GM12878 (cell line): Measurements from ENCODE around the gene MGST3. TPM values are rescaled to one million over a fixed set of nuclear protein-coding genes. Genes with fewer than 3 reads are reported as not detected.

ENCODE experiments used
- ATAC-seq: fragments of 200-7000 bp; cut with Tn5 transposase; 3 replicates; pipeline ENCODE4 v1.9.1; 2020; ENCODE audit warnings: mild to moderate bottlenecking, moderate library complexity
- BruUV-seq: library from RNA; stranded (reverse); fragments of 400-500 nt; replicated peaks from 2 replicates; lab custom pipeline; 2021; lab: Mats Ljungman, UMichigan
- CTCF ChIA-PET: fragments of 300-600 bp; sonication (Branson Sonifier 250); formaldehyde crosslinking; extraction: SDS; loops from one replicate; lab custom pipeline; 2021; ENCODE audit warnings: inconsistent platforms; lab: Yijun Ruan, JAX
- POLR2A ChIA-PET: fragments of 350-600 bp; formaldehyde crosslinking; extraction: SDS; loops from one replicate; lab custom pipeline; 2021; ENCODE audit warnings: inconsistent platforms; lab: Charles Lee
- RAD21 ChIA-PET: fragments of 300-600 bp; sonication (Branson Sonifier 250); formaldehyde crosslinking; loops from one replicate; lab custom pipeline; 2023; ENCODE audit warnings: antibody characterized with exemption; ENCODE audit not compliant: unreplicated experiment; lab: Charles Lee
- SMC1A ChIA-PET: fragments of 300-600 bp; sonication (Branson Sonifier 250); formaldehyde crosslinking; loops from one replicate; lab custom pipeline; 2023; ENCODE audit not compliant: unreplicated experiment, uncharacterized antibody; lab: Charles Lee
- DNase-seq: peaks from one replicate; pipeline ENCODE4 v3.0.0-alpha.2; 2011; ENCODE audit warnings: low read depth, low spot score
- FAIRE-seq: peaks from 3 replicates; lab custom pipeline; 2011; peaks lifted over from hg19 to GRCh38; lab: Jason Lieb, UNC
- H2AFZ ChIP-seq: 2 replicates; pipeline ENCODE4 v1.6.0; 2011; ENCODE audit warnings: low read depth, low read length, control low read depth; ENCODE audit not compliant: control insufficient read depth
- H3K27ac ChIP-seq: 2 replicates; pipeline ENCODE4 v1.5.1; 2011; ENCODE audit warnings: control low read depth; ENCODE audit not compliant: control insufficient read depth, insufficient read depth
- H3K27me3 ChIP-seq, 2 experiments: replicated peaks in 1 of 2; 2 replicates each; pipeline versions ENCODE4 v1.6.0 to v1.6.1; 2011; ENCODE audit warnings: low read length in 1 of 2; ENCODE audit not compliant: control insufficient read depth in 2 of 2, insufficient read depth in 2 of 2
- H3K36me3 ChIP-seq, 2 experiments: 2 replicates each; pipeline ENCODE4 v1.5.1; 2011; ENCODE audit warnings: low read length in 1 of 2; ENCODE audit not compliant: control insufficient read depth in 2 of 2, insufficient read depth in 2 of 2
- H3K4me1 ChIP-seq: 2 replicates; pipeline ENCODE4 v1.6.1; 2011; ENCODE audit warnings: mild to moderate bottlenecking, low read length, moderate library complexity, mixed read lengths; ENCODE audit not compliant: control insufficient read depth, insufficient read depth
- H3K4me2 ChIP-seq: 2 replicates; pipeline ENCODE4 v1.6.0; 2011; ENCODE audit warnings: control low read depth; ENCODE audit not compliant: control insufficient read depth, insufficient read depth
- H3K4me3 ChIP-seq: fragments of 200-600 bp; sonication (generic); 2 replicates; pipeline ENCODE4 v1.5.1; 2016
- H3K79me2 ChIP-seq: 2 replicates; pipeline ENCODE4 v1.6.0; 2011; ENCODE audit warnings: low read length; ENCODE audit not compliant: control insufficient read depth, insufficient read depth
- H3K9ac ChIP-seq: 2 replicates; pipeline ENCODE4 v1.8.0; 2011; ENCODE audit warnings: low read length, control low read depth, mixed read lengths; ENCODE audit not compliant: control insufficient read depth, insufficient read depth
- H3K9me3 ChIP-seq: replicated peaks from 3 replicates; pipeline ENCODE4 v1.5.1; 2011; ENCODE audit warnings: mild to moderate bottlenecking, low read length; ENCODE audit not compliant: control insufficient read depth, insufficient read depth
- H4K20me1 ChIP-seq: 2 replicates; pipeline ENCODE4 v1.6.0; 2011; ENCODE audit not compliant: control insufficient read depth, insufficient read depth
- BMI1 ChIP-seq: fragments of 450-650 bp; IDR thresholded peaks from 2 replicates; pipeline ENCODE4 v1.6.1; 2016; ENCODE audit warnings: mild to moderate bottlenecking, moderate library complexity, borderline replicate concordance
- CBX5 ChIP-seq: sonication (generic); IDR thresholded peaks from 2 replicates; pipeline ENCODE4 v1.6.1; 2016; ENCODE audit warnings: low read depth, moderate library complexity, mild to moderate bottlenecking, inconsistent platforms
- CTCF ChIP-seq, 3 experiments: IDR thresholded peaks in 2 of 3; conservative IDR thresholded peaks in 1 of 3; 2 replicates each; pipeline ENCODE4 v1.5.1; 2011; ENCODE audit warnings: low read depth in 3 of 3, low read length in 3 of 3, mild to moderate bottlenecking in 3 of 3, control low read depth in 2 of 3, moderate library complexity in 2 of 3, inconsistent platforms in 1 of 3, mixed read lengths in 1 of 3; ENCODE audit not compliant: control insufficient read depth in 2 of 3, insufficient read depth in 1 of 3; ENCODE audit errors: extremely low read depth in 1 of 3
- E2F4 ChIP-seq: IDR thresholded peaks from 2 replicates; pipeline ENCODE4 v1.6.1; 2012; ENCODE audit warnings: low read depth, low read length, improper control_type of control experiment
- EZH2 ChIP-seq: IDR thresholded peaks from 2 replicates; pipeline ENCODE4 v1.6.1; 2012; ENCODE audit warnings: low read depth, mild to moderate bottlenecking, control low read depth, inconsistent platforms, low read length, borderline replicate concordance; ENCODE audit not compliant: control insufficient read depth
- HDAC2 ChIP-seq: fragments of 200-600 bp; sonication (generic); IDR thresholded peaks from 2 replicates; pipeline ENCODE4 v1.6.1; 2017
- MAX ChIP-seq: IDR thresholded peaks from 2 replicates; pipeline ENCODE4 v1.6.1; 2012; ENCODE audit warnings: low read depth, low read length, improper control_type of control experiment
- NKRF ChIP-seq: fragments of 450-650 bp; conservative IDR thresholded peaks from 2 replicates; pipeline ENCODE4 v1.6.1; 2017; ENCODE audit warnings: mild to moderate bottlenecking, moderate library complexity
- PAX5 ChIP-seq: IDR thresholded peaks from 2 replicates; pipeline ENCODE4 v1.6.1; 2011; ENCODE audit warnings: low read depth, low read length, borderline replicate concordance
- SMAD5 ChIP-seq: IDR thresholded peaks from 2 replicates; pipeline ENCODE4 v1.6.1; 2016; ENCODE audit warnings: antibody characterized with exemption, low read depth
- SP1 ChIP-seq: IDR thresholded peaks from one replicate; pipeline ENCODE4 v1.6.1; 2011; ENCODE audit warnings: low read depth, low read length
- TCF3 ChIP-seq: IDR thresholded peaks from 2 replicates; pipeline ENCODE4 v1.6.1; 2012; ENCODE audit warnings: low read depth, mild to moderate bottlenecking, low read length, borderline replicate concordance; ENCODE audit not compliant: insufficient read depth
- WGBS: methylation state at CpG from one replicate; pipeline ENCODE4 v1.1.6; 2016; ENCODE audit warnings: low lambda C conversion rate; ENCODE audit not compliant: insufficient replicate concordance, insufficient coverage; ENCODE audit errors: missing lambda C conversion rate; 5-methylcytosine and 5-hydroxymethylcytosine counted together
- in situ Hi-C: fragments of 300-500 bp; cut with MboI; formaldehyde crosslinking; loops from 9 replicates; pipeline ENCODE4 v1.14.3; 2018; ENCODE audit warnings: mixed read lengths
- intact Hi-C: fragments of 100-400 bp; cut with micrococcal nuclease; formaldehyde crosslinking; loops from one replicate; pipeline ENCODE4 v1.14.2; 2022; ENCODE audit not compliant: unreplicated experiment
- polyA plus RNA-seq, 11 experiments: library from polyadenylated mRNA; depleted of rRNA in 4 of 11; unstranded in 6 of 11; stranded (reverse) in 5 of 11; fragments of >200 nt; fragmentation: Nextera tagmentation in 4 of 11; fragmentation: Illumina TruSeq in 1 of 11; extraction: Ambion mirVana in 4 of 11; extraction: Trizol in 1 of 11; gene quantifications; 1 replicate in 1 of 11; 2 replicates in 10 of 11; pipeline versions ENCODE4 v1.2.1 to v1.2.3, GENCODE V29; 2011 to 2016; ENCODE audit warnings: inconsistent platforms in 2 of 11, missing spikeins in 2 of 11, low read depth in 1 of 11
- total RNA-seq, 4 experiments: library from RNA; depleted of rRNA in 3 of 4; stranded (reverse); fragments of >200 nt in 3 of 4; fragmentation: Illumina TruSeq in 1 of 4; extraction: Trizol in 1 of 4; gene quantifications; 2 replicates each; pipeline versions ENCODE4 v1.2.1 to v1.2.3, GENCODE V29; 2013 to 2021

Gene MGST3
- total and polyA plus RNA-seq, 10 of the 15 experiments (the other 5 are each of a cell fraction or from before 2014, with no cell fraction given), result 37.3 to 145 (median 68.8) TPM

- TF ChIP-seq NKRF, result no peak
- TF ChIP-seq E2F4, result no peak
- no peak for TF ChIP-seq CBX5
- no peak for TF ChIP-seq CTCF (IDR thresholded peaks at IDR 0.05 in 2 of 3, conservative IDR thresholded peaks at IDR 0.05 in 1 of 3; ENCODE audit: control insufficient read depth in 2 of 3, extremely low read depth in 1 of 3, insufficient read depth in 1 of 3, low read depth in 3 of 3, low read length in 3 of 3)
Observed at GRCh38 chr1:165648919-165649572, 18.0 kb downstream of the MGST3 start (continued).

- no peak for FAIRE-seq
Observed at GRCh38 chr1:165650981-165651625, 20.1 kb downstream of the MGST3 start.

More at GRCh38 chr1:165650981-165651625, 20.1 kb downstream of the MGST3 start:
- Histone ChIP-seq H3K4me2 (no peak overlapping the region), H2AFZ (no peak overlapping the region), H4K20me1 (no peaks in the 10 kb centered on the region), H3K79me2 (no peaks in the 10 kb centered on the region), H3K27ac (no peak overlapping the region), H3K36me3 (0 out of 4 replicates have a peak, but pooled peaks cover 0 to 4% of the 10 kb centered on the region in 2 experiments), H3K27me3 (no peaks in the 10 kb centered on the region), H3K4me3 (no peak overlapping the region), H3K9me3 (no peaks in the 10 kb centered on the region), H3K4me1 (no peaks in the 10 kb centered on the region), H3K9ac (no peak overlapping the region)
- TF ChIP-seq PAX5 (no peak), EZH2 (no peak), TCF3 (no peak), MAX (no peak), BMI1 (no peak), SP1 (no peak), SMAD5 (no peak), HDAC2 (no peak)
- RAD21 ChIA-PET, result no interaction called here
- no TSS peak for BruUV-seq
- no peak for DNase-seq
- CTCF ChIA-PET, result no interaction called here
- POLR2A ChIA-PET, result no interaction called here
- WGBS, result 89% methylated on average over 9 of the region's 9 CpGs
- intact Hi-C loops (loop anchor here (10.0 kb wide), 1 partner anchor 256 kb away; no protein-coding TSS in a partner anchor), in situ Hi-C loops (no loop called here)
- SMC1A ChIA-PET, result interaction anchor here (0.6 to 0.9 kb wide), 2 partner anchors 12 to 18 kb away, joined by 3 read pairs; no protein-coding TSS in a partner anchor
- ATAC-seq, result no peak
